Frontal cortex (tissue), 4 donors: ENCODE data around the gene LIMS4. TPM values are rescaled to one million over a fixed set of nuclear protein-coding genes. Genes with fewer than 3 reads are reported as not detected.
"Not testable (repeated sequence)": the region's sequence is repeated elsewhere in the genome, so short reads cannot be mapped to it uniquely, and the experiment has no call there.

Source experiments
- DNase-seq, 2 donors: peaks; one replicate each; pipeline ENCODE4 v3.0.0; 2012; ENCODE audit warnings: low spot score in 2 of 2
- FAIRE-seq: peaks from 2 replicates; lab custom pipeline; 2012; peaks lifted over from hg19 to GRCh38; lab: Jason Lieb, UNC
- total RNA-seq: library from RNA; depleted of rRNA; stranded (reverse); fragments of >200 nt; gene quantifications from one replicate; pipeline ENCODE4 v1.2.3, GENCODE V29; 2014
- donor health status: control.
- donor health status: control.
- donor health status: control.

The LIMS4 gene
- total RNA-seq, 1 donor from 2014 or later = 0.41 TPM

DNA sequence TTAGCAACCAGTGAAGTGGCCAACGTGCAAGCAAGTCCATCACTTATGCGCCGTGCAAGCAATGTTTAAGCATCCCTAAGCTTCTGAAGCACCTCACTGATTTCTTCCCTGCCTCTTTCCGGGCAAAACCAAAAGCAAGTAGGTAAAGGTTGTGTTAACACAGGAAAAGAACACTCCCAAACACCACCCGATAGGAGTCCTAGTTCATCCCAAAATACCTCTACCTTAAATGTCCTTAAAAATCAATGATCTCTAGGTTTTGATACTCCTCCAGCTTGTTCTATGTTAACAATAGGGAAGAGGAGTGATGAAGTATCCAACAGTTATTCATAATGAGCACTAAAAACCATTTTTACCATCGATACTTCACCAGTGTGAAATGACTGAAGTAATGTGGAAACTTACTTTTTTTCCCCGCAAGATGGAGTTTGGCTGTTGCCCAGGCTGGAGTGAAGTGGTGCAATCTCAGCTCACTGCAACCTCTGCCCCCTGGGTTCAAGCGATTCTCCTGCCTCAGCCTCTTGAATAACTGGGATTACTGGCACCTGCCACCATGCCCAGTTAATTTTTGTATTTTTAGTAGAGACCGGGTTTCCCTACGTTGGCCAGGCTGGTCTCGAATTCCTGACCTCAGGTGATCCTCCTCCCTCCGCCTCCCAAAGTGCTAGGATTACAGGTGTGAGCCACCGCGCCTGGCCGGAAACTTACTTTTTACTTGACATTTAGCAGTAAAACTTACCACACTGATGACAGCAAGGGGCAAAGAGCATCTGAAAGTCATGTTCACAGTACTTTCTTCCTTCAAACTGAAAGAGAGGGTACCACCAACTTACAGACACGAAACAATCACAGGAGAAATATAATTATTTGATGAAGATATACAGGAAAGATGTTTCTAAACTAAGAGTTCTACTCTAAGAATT lies 16.1 kb downstream of the LIMS4 start:
- not testable (repeated sequence) for FAIRE-seq, DNase-seq

DNA sequence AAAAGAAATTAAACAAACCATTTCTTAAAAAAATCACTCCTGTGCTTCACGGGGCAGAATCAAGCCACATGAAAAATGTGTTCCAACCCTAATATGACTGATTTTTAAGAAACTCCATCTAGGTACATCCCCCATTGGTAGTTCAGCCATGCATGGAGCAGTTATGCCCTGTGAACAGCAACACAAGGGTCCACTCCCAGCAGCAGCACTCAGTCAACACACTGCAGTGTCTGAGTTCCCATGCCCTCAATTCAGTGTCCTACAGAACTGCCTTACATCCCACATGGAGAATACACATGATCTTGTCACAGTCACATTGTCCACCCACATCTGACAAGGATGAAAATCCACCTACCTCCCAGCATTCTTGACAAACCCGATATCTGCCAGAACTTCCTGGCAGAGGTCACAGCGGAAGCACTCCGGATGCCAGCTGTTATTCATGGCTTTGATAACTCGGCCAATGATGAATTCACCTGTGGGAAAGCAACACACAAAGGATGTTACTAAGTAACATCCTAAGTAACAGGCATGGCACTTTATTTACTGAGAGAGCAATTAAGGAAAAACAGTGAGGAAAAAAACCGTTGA lies 17.4 kb downstream of the LIMS4 start:
- DNase-seq, FAIRE-seq: not testable (repeated sequence)

GRCh38 chr2:110450951-110451350 lies 21.7 kb downstream of the LIMS4 start:
- DNase-seq, FAIRE-seq: not testable (repeated sequence)

- DNase-seq, FAIRE-seq: not testable (repeated sequence)
Measured at GRCh38 chr2:110449127-110449947, 23.3 kb downstream of the LIMS4 start.

- not testable (repeated sequence) for DNase-seq, FAIRE-seq
Measured at GRCh38 chr2:110446644-110447043, 26.0 kb downstream of the LIMS4 start.

DNA sequence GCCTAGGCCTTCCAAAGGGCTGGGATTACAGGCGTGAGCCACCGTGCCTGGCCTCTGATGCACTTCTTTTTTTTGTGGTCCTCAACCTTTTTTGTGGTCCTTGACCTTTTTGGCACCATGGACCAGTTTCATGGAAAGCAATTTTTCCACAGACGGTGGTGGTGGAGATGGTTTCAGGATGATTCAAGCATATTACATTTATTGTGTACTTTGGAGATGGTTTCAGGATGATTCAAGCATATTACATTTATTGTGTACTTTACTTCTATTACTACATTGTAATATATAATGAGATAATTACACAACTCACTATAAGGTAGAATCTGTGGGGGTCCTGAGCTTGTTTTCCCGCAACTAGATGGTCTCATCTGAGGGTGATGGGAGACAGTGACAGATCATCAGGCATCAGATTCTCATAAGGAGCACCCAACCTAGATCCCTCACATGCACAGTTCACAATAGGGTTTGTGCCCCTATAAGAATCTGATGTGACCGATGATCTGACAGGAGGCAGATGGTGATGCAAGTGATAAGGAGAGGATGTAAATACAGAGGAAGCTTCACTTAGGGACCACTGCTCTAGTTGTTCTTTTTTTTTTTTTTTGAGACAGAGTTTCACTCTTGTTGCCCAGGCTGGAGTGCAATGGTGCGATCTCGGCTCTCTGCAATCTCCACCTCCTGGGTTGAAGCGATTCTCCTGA lies 29.2 kb downstream of the LIMS4 start:
- not testable (repeated sequence) for FAIRE-seq, DNase-seq

GRCh38 chr2:110441905-110442304 lies 30.7 kb downstream of the LIMS4 start:
- not testable (repeated sequence) for FAIRE-seq, DNase-seq

DNA sequence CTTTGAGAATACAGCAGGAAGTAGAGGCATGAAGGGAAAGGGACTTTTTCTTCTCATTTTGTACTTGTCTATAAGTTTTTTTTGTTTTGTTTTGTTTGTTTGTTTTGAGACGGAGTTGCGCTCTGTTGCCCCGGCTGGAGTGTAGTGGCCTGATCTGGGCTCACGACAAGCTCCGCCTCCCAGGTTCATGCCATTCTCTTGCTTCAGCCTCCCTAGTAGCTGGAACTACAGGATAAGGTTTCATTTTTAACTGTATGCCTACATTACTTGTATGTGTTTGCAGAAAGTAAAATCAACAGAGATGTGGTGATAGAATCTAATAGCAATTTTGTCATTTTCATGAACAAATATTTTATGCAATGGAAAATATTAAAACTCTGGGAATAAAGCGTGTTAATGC lies 38.1 kb downstream of the LIMS4 start:
- FAIRE-seq, DNase-seq: not testable (repeated sequence)

- not testable (repeated sequence) for FAIRE-seq, DNase-seq
Measured at GRCh38 chr2:110425725-110426124, 46.9 kb downstream of the LIMS4 start.

GRCh38 chr2:110424421-110424820 lies 48.2 kb downstream of the LIMS4 start:
- FAIRE-seq, DNase-seq: not testable (repeated sequence)

GRCh38 chr2:110423574-110423962 lies 49.0 kb downstream of the LIMS4 start:
- FAIRE-seq, DNase-seq: not testable (repeated sequence)

DNA sequence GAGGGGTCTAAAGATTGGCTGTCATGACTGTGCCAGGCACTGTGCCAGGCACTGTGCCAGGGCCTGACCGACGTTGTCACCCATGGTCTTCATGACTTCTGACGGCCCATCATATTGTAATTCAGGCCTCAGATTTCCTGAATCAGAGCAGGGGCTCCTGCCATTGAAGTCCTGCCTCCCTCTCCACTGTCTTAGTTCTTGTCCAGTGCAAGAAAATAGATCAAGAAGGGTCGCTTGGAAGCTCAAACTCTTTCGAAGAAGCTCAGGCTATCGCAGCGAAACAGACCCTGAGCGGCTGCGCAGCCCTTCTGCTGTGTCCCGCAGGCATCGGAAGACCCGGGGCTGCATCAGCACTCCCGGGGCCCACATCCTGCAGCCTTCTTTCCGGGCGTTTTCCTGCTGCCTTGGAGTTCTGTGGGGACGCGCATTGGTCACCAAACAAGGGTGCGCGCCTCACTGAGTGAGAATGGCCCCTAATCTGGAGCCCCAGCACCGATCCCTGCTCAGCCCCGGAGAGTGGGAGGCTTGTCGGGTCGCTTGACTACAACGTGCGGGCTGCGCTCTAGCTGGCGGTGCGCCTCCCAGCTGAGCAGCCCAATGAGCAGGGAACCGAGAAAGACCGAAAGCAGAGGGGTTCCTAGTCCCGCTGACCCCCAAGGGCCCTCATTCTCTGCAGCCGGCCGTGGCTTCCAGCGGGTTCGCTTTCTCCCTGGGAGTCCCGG lies 49.6 kb downstream of the LIMS4 start:
- DNase-seq, FAIRE-seq: not testable (repeated sequence)

- not testable (repeated sequence) for DNase-seq, FAIRE-seq
Measured at GRCh38 chr2:110420641-110421354, 51.8 kb downstream of the LIMS4 start.

GRCh38 chr2:110407142-110407541 lies 65.5 kb downstream of the LIMS4 start:
- FAIRE-seq, DNase-seq: not testable (repeated sequence)

GRCh38 chr2:110404988-110405387 lies 67.6 kb downstream of the LIMS4 start:
- DNase-seq, FAIRE-seq: not testable (repeated sequence)

- FAIRE-seq = not testable (repeated sequence)
Measured at GRCh38 chr2:110404246-110404645, 68.4 kb downstream of the LIMS4 start.

DNA sequence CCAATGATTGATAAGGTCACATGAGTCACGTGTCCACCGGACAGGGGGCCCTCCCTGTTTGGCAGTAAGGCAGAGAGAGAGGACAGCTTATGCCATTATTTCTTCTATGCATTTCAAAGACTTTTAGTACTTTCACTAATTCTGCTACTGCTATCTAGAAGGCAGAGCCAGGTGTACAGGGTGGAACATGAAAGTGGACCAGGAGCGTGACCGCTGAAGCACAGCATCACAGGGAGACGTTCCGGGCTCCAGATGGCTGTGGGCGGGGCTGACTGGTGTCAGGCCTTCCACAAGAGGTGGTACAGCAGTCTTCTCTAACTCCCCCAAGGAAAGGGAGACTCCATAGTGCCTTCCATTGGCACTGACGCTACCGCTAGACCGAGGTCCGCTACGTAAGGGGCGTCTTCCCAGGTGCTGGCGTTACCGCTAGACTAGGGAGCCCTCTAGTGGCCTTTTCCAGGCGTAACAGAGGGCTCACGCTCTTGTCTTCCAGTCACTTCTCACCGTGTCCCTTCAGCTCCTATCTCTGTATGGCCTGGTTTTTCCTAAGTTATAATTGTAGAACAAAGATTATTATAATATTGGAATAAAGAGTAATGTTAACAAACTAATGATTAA lies 71.5 kb downstream of the LIMS4 start:
- FAIRE-seq = peak; percentile 8
- DNase-seq = not testable (repeated sequence)

More at GRCh38 chr2:110404246-110404645, 68.4 kb downstream of the LIMS4 start:
- DNase-seq = not testable (repeated sequence)
